ENCODE results near the gene KCTD16. TPM values are rescaled to one million over a fixed set of nuclear protein-coding genes. Genes with fewer than 3 reads are reported as not detected.

KCTD16 gene
- total RNA-seq, 1 donor from 2014 or later, result 0.13 TPM

DNA sequence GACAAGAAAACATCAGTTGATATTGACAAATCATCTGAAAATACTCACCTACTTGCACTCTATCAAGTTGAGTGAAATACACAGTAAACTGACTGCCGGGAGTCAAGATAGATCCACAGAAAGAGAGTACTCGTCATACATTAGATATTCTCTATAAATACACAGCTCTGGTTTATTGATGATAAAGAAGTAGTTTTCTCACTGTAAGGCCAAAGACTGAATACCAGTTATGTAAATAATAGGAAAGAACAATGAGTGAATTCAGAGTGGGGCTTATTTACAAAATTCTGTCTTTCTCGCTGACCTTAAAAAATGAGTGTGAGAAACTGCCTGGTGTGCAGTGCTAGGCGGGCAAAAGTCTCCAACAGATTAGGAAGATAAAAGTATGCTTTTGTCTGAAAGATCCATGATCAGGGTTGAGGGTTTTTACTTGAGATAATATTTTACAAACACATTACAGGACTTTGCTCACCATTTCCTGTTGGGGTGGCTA is 341.0 kb downstream of the KCTD16 start:
- DNase-seq (ENCODE audit: low read depth, low spot score), result no peak

DNA sequence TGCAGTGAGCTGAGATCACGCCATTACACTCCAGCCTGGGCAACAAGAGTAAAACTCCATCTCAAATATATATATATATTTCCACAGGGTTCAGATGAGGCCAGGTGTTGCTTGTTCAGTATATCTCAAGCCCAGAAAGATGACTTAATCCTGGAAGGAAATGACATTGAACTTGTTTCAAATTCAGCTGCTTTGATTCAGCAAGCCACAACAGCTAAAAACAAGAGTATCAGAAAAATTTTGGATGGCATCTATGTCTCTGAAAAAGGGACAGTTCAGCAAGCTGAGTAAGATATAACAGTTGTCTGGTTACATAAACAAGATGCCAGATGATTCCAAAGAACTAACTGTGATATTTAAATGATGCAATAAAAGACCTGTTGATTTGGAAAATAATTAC is 352.0 kb downstream of the KCTD16 start:
- no peak for DNase-seq (ENCODE audit: low read depth, low spot score)

DNA sequence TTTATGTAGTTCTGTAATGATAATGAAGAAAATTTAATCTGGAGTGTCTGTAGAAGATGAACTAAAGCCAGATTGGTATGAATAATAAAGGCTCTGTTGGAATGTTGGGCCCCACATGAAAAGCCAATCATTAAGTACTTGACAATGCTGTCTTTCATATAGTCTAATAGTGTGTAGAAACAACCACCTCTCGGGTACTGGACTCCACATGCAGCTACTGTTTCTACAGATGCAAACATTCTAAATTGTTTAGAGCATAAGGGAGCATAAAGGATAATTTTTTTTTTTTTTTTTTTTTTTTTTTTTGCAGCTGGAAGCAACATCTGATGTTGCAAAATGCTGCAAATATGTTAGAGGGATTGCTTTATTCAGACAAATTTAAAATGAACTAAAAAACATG is 354.3 kb downstream of the KCTD16 start:
- no peak for DNase-seq (ENCODE audit: low read depth, low spot score)

DNA sequence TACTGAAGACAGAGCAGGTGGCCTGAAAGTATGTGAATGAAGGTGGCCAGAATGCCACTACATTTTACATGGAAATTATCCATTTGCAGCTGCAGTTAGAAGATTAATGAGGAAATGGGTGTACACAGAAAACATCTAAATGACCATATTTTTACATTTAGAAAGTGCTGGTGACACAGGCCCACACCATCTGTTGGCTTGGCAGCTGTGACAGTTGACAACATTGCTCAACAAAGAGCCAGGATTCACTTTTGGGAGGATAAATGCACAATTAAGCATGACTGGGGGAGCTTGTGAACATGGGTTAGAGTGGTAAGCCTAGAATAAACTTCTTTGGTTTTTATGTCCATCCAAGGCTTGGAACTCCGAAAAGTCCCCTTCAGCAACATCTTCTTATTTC is 360.5 kb downstream of the KCTD16 start:
- no peak for DNase-seq (ENCODE audit: low read depth, low spot score)

Other genes starting within 250 kb of the KCTD16 start
- gene YIPF5, start 214 bp upstream of the KCTD16 start, total RNA-seq, result 118 and 134 TPM in 2 replicates

Data from pulmonary artery endothelial cell (primary cell).